VCaP (cell line): ENCODE data around the gene IL20RA.
"Not testable (repeated sequence)": the region's sequence is repeated elsewhere in the genome, so short reads cannot be mapped to it uniquely, and the experiment has no call there.

Experiments
- H3K27ac ChIP-seq: fragments of 450-650 bp; 2 replicates; pipeline ENCODE4 v1.5.1; 2017
- TF ChIP-seq, protein P1 (sequence below): fragments of 450-650 bp; conservative IDR thresholded peaks from 2 replicates; pipeline ENCODE4 v1.5.1; 2017; ENCODE audit warnings: mild to moderate bottlenecking, moderate library complexity

IL20RA gene

DNA sequence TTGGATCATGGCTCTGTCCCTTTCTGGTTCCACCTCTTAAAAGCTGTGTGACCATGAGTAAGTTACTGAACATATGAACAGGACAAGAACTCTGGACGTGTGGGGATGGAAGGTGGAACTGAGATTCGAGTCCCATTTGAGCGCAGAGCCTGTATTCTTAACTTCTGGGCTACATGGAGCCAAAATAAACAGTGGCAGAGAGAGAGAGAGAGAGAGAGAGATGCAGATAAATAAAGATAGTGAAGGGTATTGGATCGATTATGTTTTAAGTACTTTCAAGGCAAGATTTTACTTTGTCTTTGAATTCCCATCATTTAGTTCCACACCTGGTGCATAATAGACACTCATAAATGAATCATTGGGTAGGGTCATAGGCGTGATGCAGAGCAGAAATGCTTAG is 82.9 kb downstream of the IL20RA start:
- TF ChIP-seq, protein P1, sequence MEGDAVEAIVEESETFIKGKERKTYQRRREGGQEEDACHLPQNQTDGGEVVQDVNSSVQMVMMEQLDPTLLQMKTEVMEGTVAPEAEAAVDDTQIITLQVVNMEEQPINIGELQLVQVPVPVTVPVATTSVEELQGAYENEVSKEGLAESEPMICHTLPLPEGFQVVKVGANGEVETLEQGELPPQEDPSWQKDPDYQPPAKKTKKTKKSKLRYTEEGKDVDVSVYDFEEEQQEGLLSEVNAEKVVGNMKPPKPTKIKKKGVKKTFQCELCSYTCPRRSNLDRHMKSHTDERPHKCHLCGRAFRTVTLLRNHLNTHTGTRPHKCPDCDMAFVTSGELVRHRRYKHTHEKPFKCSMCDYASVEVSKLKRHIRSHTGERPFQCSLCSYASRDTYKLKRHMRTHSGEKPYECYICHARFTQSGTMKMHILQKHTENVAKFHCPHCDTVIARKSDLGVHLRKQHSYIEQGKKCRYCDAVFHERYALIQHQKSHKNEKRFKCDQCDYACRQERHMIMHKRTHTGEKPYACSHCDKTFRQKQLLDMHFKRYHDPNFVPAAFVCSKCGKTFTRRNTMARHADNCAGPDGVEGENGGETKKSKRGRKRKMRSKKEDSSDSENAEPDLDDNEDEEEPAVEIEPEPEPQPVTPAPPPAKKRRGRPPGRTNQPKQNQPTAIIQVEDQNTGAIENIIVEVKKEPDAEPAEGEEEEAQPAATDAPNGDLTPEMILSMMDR = no peak
- no peak overlapping the region for H3K27ac ChIP-seq

DNA sequence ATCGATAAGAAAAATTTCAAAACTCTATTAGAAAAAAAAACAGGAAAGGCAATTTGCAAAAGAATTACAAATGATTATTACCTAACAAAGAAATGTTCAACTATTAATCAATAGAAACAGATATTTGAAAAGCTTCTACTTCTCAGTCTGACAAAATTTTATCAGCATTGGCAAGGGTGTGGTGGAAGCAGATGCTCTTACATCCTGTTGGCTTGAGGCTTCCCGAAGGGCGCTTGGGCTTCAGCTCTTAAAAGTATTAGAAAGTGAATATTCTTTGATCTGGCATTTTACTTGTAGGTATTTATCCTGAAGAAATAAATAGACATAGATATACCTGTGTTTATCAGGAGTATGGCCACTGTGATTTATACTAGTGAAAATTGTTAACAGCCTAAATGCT is 84.0 kb downstream of the IL20RA start:
- TF ChIP-seq, protein P1 = no peak
- no peak overlapping the region for H3K27ac ChIP-seq

DNA sequence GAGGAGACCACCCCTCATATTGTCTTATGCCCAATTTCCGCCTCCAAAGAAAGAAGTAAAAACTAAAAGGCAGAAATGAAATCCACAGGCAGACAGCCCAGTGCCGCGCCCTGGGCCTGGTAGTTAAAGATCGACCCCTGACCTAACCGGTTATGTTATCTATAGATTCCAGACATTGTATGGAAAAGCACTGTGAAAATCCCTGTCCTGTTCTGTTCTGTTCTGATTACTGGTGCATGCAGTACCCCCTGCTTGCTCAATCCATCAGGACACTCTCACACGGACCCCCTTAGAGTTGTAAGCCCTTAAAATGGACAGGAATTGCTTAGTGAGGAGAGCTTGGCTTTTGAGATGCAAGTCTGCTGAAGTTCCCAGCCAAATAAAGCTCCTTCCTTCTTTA is 84.8 kb downstream of the IL20RA start:
- not testable (repeated sequence) for H3K27ac ChIP-seq

DNA sequence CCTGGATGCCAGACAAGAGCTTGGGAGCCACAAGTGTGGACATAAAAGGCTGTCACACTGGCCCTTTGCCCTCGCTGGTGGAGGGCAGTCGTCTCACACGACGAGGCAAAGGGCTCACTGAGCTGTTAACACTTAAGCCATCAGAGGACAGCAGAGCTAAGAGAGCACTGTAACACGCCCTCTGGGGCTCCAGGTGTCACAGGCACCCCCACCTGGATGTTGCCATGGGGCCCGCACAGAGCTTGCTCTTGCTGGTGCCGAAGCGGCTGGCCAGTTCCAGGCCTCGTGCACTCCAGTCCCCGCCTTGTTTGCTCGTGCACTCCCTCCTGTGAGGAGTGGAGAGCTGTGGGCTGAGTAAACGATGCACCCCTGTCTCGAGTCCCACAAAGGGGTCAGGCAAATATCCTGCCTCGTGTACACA is 85.3 kb downstream of the IL20RA start:
- no peak overlapping the region for H3K27ac ChIP-seq
- TF ChIP-seq, protein P1 = no peak

- no peak overlapping the region for H3K27ac ChIP-seq
- TF ChIP-seq, protein P1 = no peak
These were observed 86.6 kb downstream of the IL20RA start for GRCh38 chr6:136958168-136958567.

DNA sequence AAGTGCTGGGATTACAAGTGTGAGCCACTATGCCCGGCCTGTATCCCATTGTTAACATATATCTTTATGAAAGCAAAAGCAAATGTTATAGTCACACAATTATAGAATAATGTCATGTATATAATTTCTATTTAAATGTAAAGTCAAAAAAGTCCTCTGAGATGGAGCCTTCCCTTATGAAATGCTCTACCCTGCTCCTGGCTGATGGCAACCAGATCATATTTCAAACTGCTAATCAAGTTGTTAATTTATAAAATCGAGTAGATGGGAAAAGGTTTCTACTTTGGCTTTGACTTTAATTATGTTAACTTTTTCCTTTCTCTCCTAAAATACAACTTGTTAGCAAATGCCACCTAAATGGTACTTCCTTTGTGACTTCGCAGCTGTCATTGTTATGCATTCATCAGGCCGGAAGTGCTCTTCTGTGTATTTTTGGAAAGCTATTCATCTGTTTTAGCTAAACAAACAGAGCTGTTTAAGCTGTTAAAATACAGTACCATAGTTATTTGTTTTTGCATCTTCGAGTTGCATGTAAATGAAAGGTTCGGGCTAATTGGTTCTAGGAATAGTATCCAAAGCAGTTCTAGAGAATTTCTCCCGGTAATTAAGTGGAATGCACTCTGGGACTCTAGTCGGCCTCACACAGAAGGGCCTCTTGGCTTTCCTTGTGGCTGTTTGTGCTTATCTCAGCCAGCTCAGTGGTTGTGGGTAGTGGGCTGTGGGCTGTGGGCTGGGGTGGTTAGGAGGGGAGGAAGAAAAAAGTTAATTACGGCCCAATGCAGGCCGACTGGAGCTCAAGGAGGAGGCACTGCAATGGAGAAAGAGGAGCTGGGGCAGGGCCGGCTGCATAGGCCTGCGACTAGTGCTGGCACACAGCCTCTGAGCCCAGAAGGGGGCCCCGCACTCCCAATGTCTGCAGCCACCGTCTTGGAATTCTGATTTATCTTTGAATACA is 87.9 kb downstream of the IL20RA start:
- peak overlapping the region; percentile 58 for H3K27ac ChIP-seq
- TF ChIP-seq, protein P1 = no peak

DNA sequence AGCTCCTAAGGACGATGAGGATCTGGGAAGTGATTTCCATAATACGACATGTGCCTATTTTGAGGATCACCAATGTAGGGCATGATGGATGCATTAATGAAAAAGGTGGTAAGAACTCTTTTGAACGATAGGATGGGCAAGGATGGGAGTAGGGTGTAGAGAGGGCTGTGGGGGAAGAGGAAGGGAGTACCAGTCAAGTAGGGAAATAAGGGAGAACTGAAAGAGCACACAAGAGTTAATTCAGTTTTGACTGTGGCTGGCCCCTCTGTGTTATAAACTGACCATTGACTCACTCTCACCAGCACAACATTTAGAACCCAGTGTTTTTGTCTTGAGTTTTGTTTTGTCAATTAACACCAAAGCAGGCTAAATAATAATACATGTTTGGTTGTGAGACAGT is 89.6 kb downstream of the IL20RA start:
- TF ChIP-seq, protein P1 = no peak
- no peak overlapping the region for H3K27ac ChIP-seq

- H3K27ac ChIP-seq = no peak overlapping the region
- TF ChIP-seq, protein P1 = no peak
These were observed 92.0 kb downstream of the IL20RA start for GRCh38 chr6:136952714-136953260.
